ENCODE data around the gene OPTN. TPM values are rescaled to one million over a fixed set of nuclear protein-coding genes. Genes with fewer than 3 reads are reported as not detected.

The OPTN gene
- total and polyA plus RNA-seq, 11 donors, result 88.2 to 191 (median 128) TPM

DNA sequence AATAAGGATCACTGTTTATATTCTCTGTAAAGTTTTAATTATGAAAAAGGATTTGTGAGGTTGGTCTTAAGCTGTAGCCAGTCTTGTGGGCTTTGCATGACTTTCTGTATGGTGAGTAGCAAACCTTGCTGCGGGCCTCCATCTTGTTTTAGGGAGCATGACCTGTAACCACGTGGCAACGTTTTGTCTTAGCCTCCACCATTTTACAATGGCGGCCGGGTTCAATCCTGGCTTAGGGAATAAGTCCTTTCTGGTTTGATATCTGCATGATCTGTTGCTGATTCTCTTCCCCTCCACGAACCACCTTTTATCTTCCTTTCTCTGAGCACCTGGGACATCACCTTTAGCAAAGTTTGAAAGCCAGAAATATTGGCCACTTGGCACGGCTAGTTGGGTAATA is 32.5 kb upstream of the OPTN start:
- Histone ChIP-seq H3K4me3 (no peak overlapping the region), H3K36me3 (no peaks in the 10 kb centered on the region), H3K4me1 (no peaks in the 10 kb centered on the region), H3K27ac (no peak overlapping the region), H3K9me3 (no peaks in the 10 kb centered on the region), H3K27me3 (peaks cover 0 to 10% (median 0%) of the 10 kb centered on the region in 9 donors)
- DNase-seq, result no peak
- TF ChIP-seq POLR2A (IDR thresholded peaks at IDR 0.05) (no peak), CTCF (IDR thresholded peaks at IDR 0.05) (no peak)
- ATAC-seq, result no peak
- intact Hi-C loops (cut with DNase I), result loop anchor here in 1 of 10 donors (10.0 kb wide), 1 partner anchor 163 kb away; no protein-coding TSS in a partner anchor
- WGBS, 4 donors, result 81 to 90% (median 88%) methylated on average over 7 of the region's 7 CpGs

GRCh38 chr10:13068071-13068470 is 31.9 kb upstream of the OPTN start:
- DNase-seq, result no peak
- intact Hi-C loops (cut with DNase I), result loop anchor here in 1 of 10 donors (10.0 kb wide), 1 partner anchor 163 kb away; no protein-coding TSS in a partner anchor
- Histone ChIP-seq H3K4me3 (no peak overlapping the region), H3K4me1 (no peaks in the 10 kb centered on the region), H3K27me3 (peaks cover 0 to 10% (median 0%) of the 10 kb centered on the region in 9 donors), H3K36me3 (no peaks in the 10 kb centered on the region), H3K9me3 (no peaks in the 10 kb centered on the region), H3K27ac (no peak overlapping the region)
- ATAC-seq, result no peak
- WGBS, 4 donors, result 63 to 69% (median 66%) methylated on average over 5 of the region's 5 CpGs
- no peak for TF ChIP-seq POLR2A (IDR thresholded peaks at IDR 0.05)
- TF ChIP-seq CTCF (IDR thresholded peaks at IDR 0.05), result no peak

GRCh38 chr10:13068484-13068883 is 31.5 kb upstream of the OPTN start:
- intact Hi-C loops (cut with DNase I), result loop anchor here in 1 of 10 donors (10.0 kb wide), 1 partner anchor 164 kb away; no protein-coding TSS in a partner anchor
- 89 to 96% (median 91%) methylated on average over 2 of the region's 2 CpGs for WGBS, 4 donors
- no peak for ATAC-seq
- no peak for TF ChIP-seq POLR2A (IDR thresholded peaks at IDR 0.05)
- TF ChIP-seq CTCF (IDR thresholded peaks at IDR 0.05), result no peak
- Histone ChIP-seq H3K27ac (no peak overlapping the region), H3K27me3 (peaks cover 0 to 10% (median 0%) of the 10 kb centered on the region in 9 donors), H3K4me3 (no peak overlapping the region), H3K4me1 (no peaks in the 10 kb centered on the region), H3K36me3 (no peaks in the 10 kb centered on the region), H3K9me3 (no peaks in the 10 kb centered on the region)
- DNase-seq, result no peak

DNA sequence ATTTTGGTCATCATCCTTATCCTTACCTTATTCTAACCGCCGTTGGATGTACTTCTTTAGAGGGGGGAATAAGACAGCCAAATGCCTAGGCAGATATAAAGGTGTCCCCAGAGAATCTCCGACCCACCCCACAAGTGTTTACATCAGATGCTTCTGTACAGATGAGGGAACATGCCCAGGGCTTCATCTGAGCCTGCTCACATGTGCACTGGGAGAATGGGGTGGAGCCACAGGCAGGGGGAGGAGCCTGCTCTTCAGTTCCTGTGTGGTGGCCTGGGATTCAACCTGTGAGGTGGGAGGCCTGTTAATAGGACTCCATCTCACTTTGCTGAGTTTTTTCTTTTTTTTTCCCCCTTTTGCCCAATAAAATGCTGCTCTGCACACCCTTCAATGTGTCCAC is 27.6 kb upstream of the OPTN start:
- H3K4me3 ChIP-seq, result no peak overlapping the region
- no peak for ATAC-seq
- no peaks in the 10 kb centered on the region for H3K4me1 ChIP-seq
- DNase-seq, result no peak
- H3K27me3 ChIP-seq, result peaks cover 0 to 15% (median 3%) of the 10 kb centered on the region in 9 donors
- WGBS, 4 donors, result 94 to 97% (median 95%) methylated on average over 3 of the region's 3 CpGs
- intact Hi-C loops (cut with DNase I), result loop anchor here (5.0 to 10.0 kb wide), 8 partner anchors 168 to 810 kb away; no protein-coding TSS in a partner anchor
- no peaks in the 10 kb centered on the region for H3K36me3 ChIP-seq
- no peak overlapping the region for H3K27ac ChIP-seq
- no peaks in the 10 kb centered on the region for H3K9me3 ChIP-seq
- TF ChIP-seq CTCF (IDR thresholded peaks at IDR 0.05), result no peak
- no peak for TF ChIP-seq POLR2A (IDR thresholded peaks at IDR 0.05)
